ENCODE measurements around the gene FILIP1L. TPM values are rescaled to one million over a fixed set of nuclear protein-coding genes. Genes with fewer than 3 reads are reported as not detected.
A peak's percentile ranks its signal among the peaks of the same experiment; 100 is the strongest.

Gene FILIP1L
- total RNA-seq, 1 donor from 2014 or later, result 19.4 TPM

- peaks cover 41% of the 10 kb centered on the region for H3K4me1 Mint-ChIP-seq (ENCODE audit: low read depth)
- no peak overlapping the region for H3K4me3 Mint-ChIP-seq (ENCODE audit: low read depth)
- no peak for TF ChIP-seq CTCF (IDR thresholded peaks at IDR 0.05; ENCODE audit: unreplicated experiment)
- H3K27me3 Mint-ChIP-seq, result no peaks in the 10 kb centered on the region
- peak overlapping the region; percentile 73 for H3K27ac Mint-ChIP-seq
- no peak for DNase-seq (ENCODE audit: low spot score, unreplicated experiment)
- H3K9me3 Mint-ChIP-seq (ENCODE audit: low read depth), result peaks cover 2% of the 10 kb centered on the region
- peaks cover 3% of the 10 kb centered on the region for H3K36me3 Mint-ChIP-seq (ENCODE audit: insufficient read depth)
Measured at GRCh38 chr3:100001526-100002270, 112.6 kb downstream of the FILIP1L start.

GRCh38 chr3:100001083-100001482 is 113.2 kb downstream of the FILIP1L start:
- Mint-ChIP-seq H3K27ac (no peak overlapping the region), H3K9me3 (ENCODE audit: low read depth) (peaks cover 6% of the 10 kb centered on the region), H3K4me3 (ENCODE audit: low read depth) (no peak overlapping the region), H3K27me3 (no peaks in the 10 kb centered on the region), H3K36me3 (ENCODE audit: insufficient read depth) (peaks cover 6% of the 10 kb centered on the region), H3K4me1 (ENCODE audit: low read depth) (peaks cover 35% of the 10 kb centered on the region)
- DNase-seq (ENCODE audit: low spot score, unreplicated experiment), result no peak
- TF ChIP-seq CTCF (IDR thresholded peaks at IDR 0.05; ENCODE audit: unreplicated experiment), result no peak

DNA sequence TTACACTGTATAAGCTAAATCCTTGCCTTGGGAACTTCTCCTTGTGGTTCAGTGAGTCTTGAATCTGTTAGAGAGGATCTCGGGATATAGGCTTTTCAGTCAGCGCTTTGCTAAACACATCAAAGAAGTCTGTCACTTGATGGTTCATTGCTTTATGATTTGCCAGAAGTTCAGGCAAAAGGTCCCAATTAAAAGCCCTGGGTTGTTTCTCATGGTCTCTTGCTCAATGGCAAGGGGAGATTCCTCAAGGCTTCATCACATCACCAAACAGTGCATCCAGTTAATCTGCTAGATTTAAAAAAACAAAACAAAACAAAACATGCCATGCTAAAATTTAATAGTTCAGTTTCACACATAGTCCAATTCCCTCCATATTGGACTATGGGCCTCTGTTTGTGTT is 114.8 kb downstream of the FILIP1L start:
- Mint-ChIP-seq H3K27me3 (no peaks in the 10 kb centered on the region), H3K36me3 (ENCODE audit: insufficient read depth) (peaks cover 11% of the 10 kb centered on the region), H3K4me3 (ENCODE audit: low read depth) (no peak overlapping the region), H3K27ac (no peak overlapping the region), H3K4me1 (ENCODE audit: low read depth) (peaks cover 27% of the 10 kb centered on the region), H3K9me3 (ENCODE audit: low read depth) (peaks cover 17% of the 10 kb centered on the region)
- no peak for TF ChIP-seq CTCF (IDR thresholded peaks at IDR 0.05; ENCODE audit: unreplicated experiment)
- DNase-seq (ENCODE audit: low spot score, unreplicated experiment), result no peak

DNA sequence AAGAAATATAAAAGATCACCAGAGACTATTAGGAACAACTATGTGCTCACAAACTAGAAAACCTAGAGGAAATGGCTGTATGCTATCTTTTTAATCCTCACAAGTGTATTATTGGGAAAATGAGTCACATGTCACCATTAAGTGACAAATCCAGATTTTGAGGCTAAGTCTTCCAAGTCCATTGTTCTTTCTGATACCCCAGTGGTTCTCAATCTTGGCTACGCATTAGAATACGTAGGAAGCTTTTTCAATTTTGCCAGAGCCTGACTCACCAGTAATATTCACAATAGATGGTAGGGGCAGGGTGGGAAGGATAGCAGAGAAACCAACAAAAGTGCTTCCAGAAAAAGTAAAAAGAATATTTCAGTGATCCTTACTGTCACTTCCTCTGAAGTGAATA is 117.0 kb downstream of the FILIP1L start:
- peaks cover 17% of the 10 kb centered on the region for H3K36me3 Mint-ChIP-seq (ENCODE audit: insufficient read depth)
- H3K27ac Mint-ChIP-seq, result no peak overlapping the region
- peaks cover 6% of the 10 kb centered on the region for H3K4me1 Mint-ChIP-seq (ENCODE audit: low read depth)
- no peaks in the 10 kb centered on the region for H3K27me3 Mint-ChIP-seq
- H3K4me3 Mint-ChIP-seq (ENCODE audit: low read depth), result no peak overlapping the region
- TF ChIP-seq CTCF (IDR thresholded peaks at IDR 0.05; ENCODE audit: unreplicated experiment), result no peak
- H3K9me3 Mint-ChIP-seq (ENCODE audit: low read depth), result peaks cover 30% of the 10 kb centered on the region
- DNase-seq (ENCODE audit: low spot score, unreplicated experiment), result no peak

DNA sequence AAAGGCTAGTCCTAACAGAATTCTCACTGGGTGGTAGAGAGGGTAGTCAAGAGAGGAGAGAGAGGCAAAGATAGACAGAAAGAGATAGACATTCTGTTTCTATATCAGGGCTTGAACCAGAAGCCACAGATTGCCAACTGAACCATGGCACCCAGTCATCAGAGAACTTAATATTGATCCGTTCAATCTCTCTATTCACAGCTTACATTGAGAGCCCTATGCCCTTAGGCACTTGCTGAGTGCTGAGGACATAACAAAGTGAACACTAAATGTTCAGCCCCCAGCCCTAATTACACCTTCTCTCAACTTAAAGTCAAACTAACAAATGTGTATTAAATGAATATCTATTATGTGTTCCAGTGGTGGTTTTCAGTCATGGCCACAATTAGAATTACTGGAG is 124.1 kb downstream of the FILIP1L start:
- H3K4me1 Mint-ChIP-seq (ENCODE audit: low read depth), result no peaks in the 10 kb centered on the region
- no peak overlapping the region for H3K27ac Mint-ChIP-seq
- peaks cover 8% of the 10 kb centered on the region for H3K36me3 Mint-ChIP-seq (ENCODE audit: insufficient read depth)
- H3K4me3 Mint-ChIP-seq (ENCODE audit: low read depth), result no peak overlapping the region
- TF ChIP-seq CTCF (IDR thresholded peaks at IDR 0.05; ENCODE audit: unreplicated experiment), result no peak
- H3K9me3 Mint-ChIP-seq (ENCODE audit: low read depth), result peaks cover 18% of the 10 kb centered on the region
- no peaks in the 10 kb centered on the region for H3K27me3 Mint-ChIP-seq
- no peak for DNase-seq (ENCODE audit: low spot score, unreplicated experiment)

Measured in progenitor cell of endocrine pancreas (in vitro differentiated cells).